GM12878 (cell line): ENCODE data around the gene ANKDD1A. TPM values are rescaled to one million over a fixed set of nuclear protein-coding genes. Genes with fewer than 3 reads are reported as not detected.

Experiments used
- ATAC-seq: fragments of 200-7000 bp; cut with Tn5 transposase; 3 replicates; pipeline ENCODE4 v1.9.1; 2020; ENCODE audit warnings: mild to moderate bottlenecking, moderate library complexity
- BruUV-seq: library from RNA; stranded (reverse); fragments of 400-500 nt; replicated peaks from 2 replicates; lab custom pipeline; 2021; lab: Mats Ljungman, UMichigan
- CTCF ChIA-PET: fragments of 300-600 bp; sonication (Branson Sonifier 250); formaldehyde crosslinking; extraction: SDS; loops from one replicate; lab custom pipeline; 2021; ENCODE audit warnings: inconsistent platforms; lab: Yijun Ruan, JAX
- POLR2A ChIA-PET: fragments of 350-600 bp; formaldehyde crosslinking; extraction: SDS; loops from one replicate; lab custom pipeline; 2021; ENCODE audit warnings: inconsistent platforms; lab: Charles Lee
- RAD21 ChIA-PET: fragments of 300-600 bp; sonication (Branson Sonifier 250); formaldehyde crosslinking; loops from one replicate; lab custom pipeline; 2023; ENCODE audit warnings: antibody characterized with exemption; ENCODE audit not compliant: unreplicated experiment; lab: Charles Lee
- SMC1A ChIA-PET: fragments of 300-600 bp; sonication (Branson Sonifier 250); formaldehyde crosslinking; loops from one replicate; lab custom pipeline; 2023; ENCODE audit not compliant: unreplicated experiment, uncharacterized antibody; lab: Charles Lee
- DNase-seq: peaks from one replicate; pipeline ENCODE4 v3.0.0-alpha.2; 2011; ENCODE audit warnings: low read depth, low spot score
- FAIRE-seq: peaks from 3 replicates; lab custom pipeline; 2011; peaks lifted over from hg19 to GRCh38; lab: Jason Lieb, UNC
- H2AFZ ChIP-seq: 2 replicates; pipeline ENCODE4 v1.6.0; 2011; ENCODE audit warnings: low read depth, low read length, control low read depth; ENCODE audit not compliant: control insufficient read depth
- H3K27ac ChIP-seq: 2 replicates; pipeline ENCODE4 v1.5.1; 2011; ENCODE audit warnings: control low read depth; ENCODE audit not compliant: control insufficient read depth, insufficient read depth
- H3K27me3 ChIP-seq, 2 experiments: replicated peaks in 1 of 2; 2 replicates each; pipeline versions ENCODE4 v1.6.0 to v1.6.1; 2011; ENCODE audit warnings: low read length in 1 of 2; ENCODE audit not compliant: control insufficient read depth in 2 of 2, insufficient read depth in 2 of 2
- H3K36me3 ChIP-seq, 2 experiments: 2 replicates each; pipeline ENCODE4 v1.5.1; 2011; ENCODE audit warnings: low read length in 1 of 2; ENCODE audit not compliant: control insufficient read depth in 2 of 2, insufficient read depth in 2 of 2
- H3K4me1 ChIP-seq: 2 replicates; pipeline ENCODE4 v1.6.1; 2011; ENCODE audit warnings: mild to moderate bottlenecking, low read length, moderate library complexity, mixed read lengths; ENCODE audit not compliant: control insufficient read depth, insufficient read depth
- H3K4me2 ChIP-seq: 2 replicates; pipeline ENCODE4 v1.6.0; 2011; ENCODE audit warnings: control low read depth; ENCODE audit not compliant: control insufficient read depth, insufficient read depth
- H3K4me3 ChIP-seq: fragments of 200-600 bp; sonication (generic); 2 replicates; pipeline ENCODE4 v1.5.1; 2016
- H3K79me2 ChIP-seq: 2 replicates; pipeline ENCODE4 v1.6.0; 2011; ENCODE audit warnings: low read length; ENCODE audit not compliant: control insufficient read depth, insufficient read depth
- H3K9ac ChIP-seq: 2 replicates; pipeline ENCODE4 v1.8.0; 2011; ENCODE audit warnings: low read length, control low read depth, mixed read lengths; ENCODE audit not compliant: control insufficient read depth, insufficient read depth
- H3K9me3 ChIP-seq: replicated peaks from 3 replicates; pipeline ENCODE4 v1.5.1; 2011; ENCODE audit warnings: mild to moderate bottlenecking, low read length; ENCODE audit not compliant: control insufficient read depth, insufficient read depth
- H4K20me1 ChIP-seq: 2 replicates; pipeline ENCODE4 v1.6.0; 2011; ENCODE audit not compliant: control insufficient read depth, insufficient read depth
- BCL11A ChIP-seq: IDR thresholded peaks from 2 replicates; pipeline ENCODE4 v1.6.1; 2011; ENCODE audit warnings: low read depth, low read length
- ESRRA ChIP-seq: IDR thresholded peaks from 2 replicates; pipeline ENCODE4 v1.6.1; 2012; ENCODE audit warnings: mild to moderate bottlenecking, low read length, improper control_type of control experiment
- ETV6 ChIP-seq, 2 experiments: fragments of 450-650 bp in 1 of 2; IDR thresholded peaks in 1 of 2; conservative IDR thresholded peaks in 1 of 2; 2 replicates each; pipeline ENCODE4 v1.6.1; 2014; ENCODE audit warnings: antibody characterized with exemption in 1 of 2, borderline replicate concordance in 1 of 2, low read depth in 1 of 2, mild to moderate bottlenecking in 1 of 2, moderate library complexity in 1 of 2
- FOXM1 ChIP-seq: IDR thresholded peaks from 2 replicates; pipeline ENCODE4 v1.6.1; 2012; ENCODE audit warnings: low read depth, mild to moderate bottlenecking, inconsistent platforms, low read length, moderate library complexity
- HDGF ChIP-seq: fragments of 450-650 bp; IDR thresholded peaks from 2 replicates; pipeline ENCODE4 v1.6.1; 2016; ENCODE audit warnings: antibody characterized with exemption
- NFXL1 ChIP-seq: fragments of 450-650 bp; IDR thresholded peaks from 2 replicates; pipeline ENCODE4 v1.6.1; 2017; ENCODE audit warnings: antibody characterized with exemption, mild to moderate bottlenecking, borderline replicate concordance
- RB1 ChIP-seq: fragments of 450-650 bp; formaldehyde crosslinking; IDR thresholded peaks from 2 replicates; pipeline ENCODE4 v1.6.1; 2017; ENCODE audit warnings: mild to moderate bottlenecking, borderline replicate concordance
- SMAD5 ChIP-seq: IDR thresholded peaks from 2 replicates; pipeline ENCODE4 v1.6.1; 2016; ENCODE audit warnings: antibody characterized with exemption, low read depth
- TARDBP ChIP-seq: IDR thresholded peaks from 2 replicates; pipeline ENCODE4 v1.6.1; 2016; ENCODE audit warnings: borderline replicate concordance
- TBL1XR1 ChIP-seq: IDR thresholded peaks from 2 replicates; pipeline ENCODE4 v1.6.1; 2012; ENCODE audit warnings: low read depth, low read length, improper control_type of control experiment
- ZNF24 ChIP-seq: fragments of 450-650 bp; IDR thresholded peaks from 2 replicates; pipeline ENCODE4 v1.6.1; 2017; ENCODE audit warnings: antibody characterized with exemption, mild to moderate bottlenecking
- WGBS: methylation state at CpG from one replicate; pipeline ENCODE4 v1.1.6; 2016; ENCODE audit warnings: low lambda C conversion rate; ENCODE audit not compliant: insufficient replicate concordance, insufficient coverage; ENCODE audit errors: missing lambda C conversion rate; 5-methylcytosine and 5-hydroxymethylcytosine counted together
- in situ Hi-C: fragments of 300-500 bp; cut with MboI; formaldehyde crosslinking; loops from 9 replicates; pipeline ENCODE4 v1.14.3; 2018; ENCODE audit warnings: mixed read lengths
- intact Hi-C: fragments of 100-400 bp; cut with micrococcal nuclease; formaldehyde crosslinking; loops from one replicate; pipeline ENCODE4 v1.14.2; 2022; ENCODE audit not compliant: unreplicated experiment
- polyA plus RNA-seq, 11 experiments: library from polyadenylated mRNA; depleted of rRNA in 4 of 11; unstranded in 6 of 11; stranded (reverse) in 5 of 11; fragments of >200 nt; fragmentation: Nextera tagmentation in 4 of 11; fragmentation: Illumina TruSeq in 1 of 11; extraction: Ambion mirVana in 4 of 11; extraction: Trizol in 1 of 11; gene quantifications; 1 replicate in 1 of 11; 2 replicates in 10 of 11; pipeline versions ENCODE4 v1.2.1 to v1.2.3, GENCODE V29; 2011 to 2016; ENCODE audit warnings: inconsistent platforms in 2 of 11, missing spikeins in 2 of 11, low read depth in 1 of 11
- total RNA-seq, 4 experiments: library from RNA; depleted of rRNA in 3 of 4; stranded (reverse); fragments of >200 nt in 3 of 4; fragmentation: Illumina TruSeq in 1 of 4; extraction: Trizol in 1 of 4; gene quantifications; 2 replicates each; pipeline versions ENCODE4 v1.2.1 to v1.2.3, GENCODE V29; 2013 to 2021
- TF ChIP-seq, protein P1 (sequence below): IDR thresholded peaks from 2 replicates; pipeline ENCODE4 v1.6.1; 2012; ENCODE audit warnings: improper control_type of control experiment, low read depth, low read length; ENCODE audit not compliant: insufficient replicate concordance

Gene ANKDD1A
- total and polyA plus RNA-seq, 10 of the 15 experiments (the other 5 are each of a cell fraction or from before 2014, with no cell fraction given) = 1.5 to 6.6 (median 4.1) TPM

DNA sequence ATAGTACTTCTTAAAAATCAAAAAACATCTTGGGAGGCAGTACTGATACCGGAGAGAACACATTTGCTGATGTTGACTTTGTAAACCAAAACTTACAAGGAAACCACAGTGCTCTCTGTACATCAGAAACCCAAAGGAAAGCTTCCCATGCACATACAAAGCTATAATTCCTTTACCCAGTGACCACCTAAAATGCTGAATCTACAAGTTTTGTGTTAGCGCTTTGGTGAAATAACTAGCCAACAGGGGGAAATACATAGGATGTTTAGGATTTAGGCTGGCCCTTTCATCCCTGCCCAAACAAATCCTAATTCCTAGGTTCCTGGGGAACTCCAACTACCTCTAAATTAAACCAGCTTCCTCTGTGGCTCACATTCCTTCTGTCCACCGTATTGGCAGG, 93.3 kb downstream of the ANKDD1A start (continued):
- TF ChIP-seq, protein P1, sequence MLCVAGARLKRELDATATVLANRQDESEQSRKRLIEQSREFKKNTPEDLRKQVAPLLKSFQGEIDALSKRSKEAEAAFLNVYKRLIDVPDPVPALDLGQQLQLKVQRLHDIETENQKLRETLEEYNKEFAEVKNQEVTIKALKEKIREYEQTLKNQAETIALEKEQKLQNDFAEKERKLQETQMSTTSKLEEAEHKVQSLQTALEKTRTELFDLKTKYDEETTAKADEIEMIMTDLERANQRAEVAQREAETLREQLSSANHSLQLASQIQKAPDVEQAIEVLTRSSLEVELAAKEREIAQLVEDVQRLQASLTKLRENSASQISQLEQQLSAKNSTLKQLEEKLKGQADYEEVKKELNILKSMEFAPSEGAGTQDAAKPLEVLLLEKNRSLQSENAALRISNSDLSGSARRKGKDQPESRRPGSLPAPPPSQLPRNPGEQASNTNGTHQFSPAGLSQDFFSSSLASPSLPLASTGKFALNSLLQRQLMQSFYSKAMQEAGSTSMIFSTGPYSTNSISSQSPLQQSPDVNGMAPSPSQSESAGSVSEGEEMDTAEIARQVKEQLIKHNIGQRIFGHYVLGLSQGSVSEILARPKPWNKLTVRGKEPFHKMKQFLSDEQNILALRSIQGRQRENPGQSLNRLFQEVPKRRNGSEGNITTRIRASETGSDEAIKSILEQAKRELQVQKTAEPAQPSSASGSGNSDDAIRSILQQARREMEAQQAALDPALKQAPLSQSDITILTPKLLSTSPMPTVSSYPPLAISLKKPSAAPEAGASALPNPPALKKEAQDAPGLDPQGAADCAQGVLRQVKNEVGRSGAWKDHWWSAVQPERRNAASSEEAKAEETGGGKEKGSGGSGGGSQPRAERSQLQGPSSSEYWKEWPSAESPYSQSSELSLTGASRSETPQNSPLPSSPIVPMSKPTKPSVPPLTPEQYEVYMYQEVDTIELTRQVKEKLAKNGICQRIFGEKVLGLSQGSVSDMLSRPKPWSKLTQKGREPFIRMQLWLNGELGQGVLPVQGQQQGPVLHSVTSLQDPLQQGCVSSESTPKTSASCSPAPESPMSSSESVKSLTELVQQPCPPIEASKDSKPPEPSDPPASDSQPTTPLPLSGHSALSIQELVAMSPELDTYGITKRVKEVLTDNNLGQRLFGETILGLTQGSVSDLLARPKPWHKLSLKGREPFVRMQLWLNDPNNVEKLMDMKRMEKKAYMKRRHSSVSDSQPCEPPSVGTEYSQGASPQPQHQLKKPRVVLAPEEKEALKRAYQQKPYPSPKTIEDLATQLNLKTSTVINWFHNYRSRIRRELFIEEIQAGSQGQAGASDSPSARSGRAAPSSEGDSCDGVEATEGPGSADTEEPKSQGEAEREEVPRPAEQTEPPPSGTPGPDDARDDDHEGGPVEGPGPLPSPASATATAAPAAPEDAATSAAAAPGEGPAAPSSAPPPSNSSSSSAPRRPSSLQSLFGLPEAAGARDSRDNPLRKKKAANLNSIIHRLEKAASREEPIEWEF = no peak
- no peak for TF ChIP-seq HDGF
- TF ChIP-seq ESRRA = no peak
- TF ChIP-seq ZNF24 = no peak
- no peak for TF ChIP-seq BCL11A
- TF ChIP-seq FOXM1 = no peak
- TF ChIP-seq TBL1XR1 = no peak
- TF ChIP-seq ETV6 (conservative IDR thresholded peaks at IDR 0.05 in 1 of 2, IDR thresholded peaks at IDR 0.05 in 1 of 2; ENCODE audit: borderline replicate concordance in 1 of 2, low read depth in 1 of 2) = no peak

DNA sequence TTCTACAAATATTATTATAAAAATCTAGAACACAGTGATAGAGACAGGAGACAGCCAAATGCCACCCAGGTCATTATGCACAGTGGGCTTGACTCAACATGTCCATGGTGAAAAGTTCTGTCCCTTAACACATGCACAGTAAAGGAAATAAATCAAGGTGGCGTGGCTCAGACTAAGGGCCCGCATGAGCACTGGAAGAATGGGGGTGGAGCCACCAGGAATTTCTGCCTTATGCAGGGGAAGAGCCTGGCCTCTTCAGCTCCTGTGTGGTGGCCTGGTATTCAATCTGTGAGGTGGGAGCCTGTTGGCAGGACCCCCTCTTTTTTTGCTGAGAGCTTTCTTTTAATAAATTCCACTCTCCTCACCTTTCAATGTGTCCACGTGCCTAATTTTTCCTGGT, 95.2 kb downstream of the ANKDD1A start:
- POLR2A ChIA-PET = no interaction called here
- intact Hi-C loops = no loop called here
- no peak overlapping the region for H3K27ac ChIP-seq
- no peak for ATAC-seq
- BruUV-seq = no TSS peak
- RAD21 ChIA-PET = no interaction called here
- H4K20me1 ChIP-seq = no peaks in the 10 kb centered on the region
- H3K4me1 ChIP-seq = no peaks in the 10 kb centered on the region
- CTCF ChIA-PET = no interaction called here
- no peak overlapping the region for H3K9ac ChIP-seq
- H3K36me3 ChIP-seq = no peaks in the 10 kb centered on the region; a peak in 1 of 4 replicates
- H3K4me2 ChIP-seq = no peak overlapping the region
- H3K27me3 ChIP-seq = no peaks in the 10 kb centered on the region
- no peaks in the 10 kb centered on the region for H3K79me2 ChIP-seq
- FAIRE-seq = no peak
- no peak overlapping the region for H3K4me3 ChIP-seq
- 100% methylated on average over 3 of the region's 3 CpGs for WGBS
- H2AFZ ChIP-seq = no peak overlapping the region
- no peaks in the 10 kb centered on the region for H3K9me3 ChIP-seq
- in situ Hi-C loops = no loop called here
- DNase-seq = no peak
- SMC1A ChIA-PET = interaction anchor here (0.7 to 3.9 kb wide), 2 partner anchors 11 to 20 kb away, joined by 3 to 19 read pairs; no protein-coding TSS in a partner anchor
- TF ChIP-seq RB1 = no peak
- no peak for TF ChIP-seq SMAD5
- TF ChIP-seq, protein P1 = no peak
- no peak for TF ChIP-seq TARDBP
- TF ChIP-seq NFXL1 = no peak
